GM18517 (cell line): ENCODE data around the gene C17orf50.

Experiments
- ATAC-seq: cut with Tn5 transposase; IDR thresholded peaks from one replicate; pipeline ENCODE4 v1.9.1; 2021; ENCODE audit warnings: mild to moderate bottlenecking, moderate library complexity; ENCODE audit not compliant: unreplicated experiment

Gene C17orf50

GRCh38 chr17:35780950-35781349 is 20.3 kb downstream of the C17orf50 start:
- ATAC-seq = no peak

GRCh38 chr17:35784895-35785294 is 24.2 kb downstream of the C17orf50 start:
- ATAC-seq = no peak

- no peak for ATAC-seq
Observed at GRCh38 chr17:35786941-35787432, 26.3 kb downstream of the C17orf50 start.

GRCh38 chr17:35788477-35789368 is 28.0 kb downstream of the C17orf50 start:
- ATAC-seq = no peak

- ATAC-seq = no peak
Observed at GRCh38 chr17:35790841-35791240, 30.2 kb downstream of the C17orf50 start.

- no peak for ATAC-seq
Observed at GRCh38 chr17:35791681-35792350, 31.1 kb downstream of the C17orf50 start.

GRCh38 chr17:35793257-35793656 is 32.6 kb downstream of the C17orf50 start:
- no peak for ATAC-seq

GRCh38 chr17:35795007-35795870 is 34.6 kb downstream of the C17orf50 start, which contains the start of gene MMP28:
TSS of gene MMP28 (minus strand) at chr17:35795641. CDS start at chr17:35795377, 264 bp downstream.
- no peak for ATAC-seq

- ATAC-seq = no peak
Observed at GRCh38 chr17:35795871-35796265, 35.2 kb downstream of the C17orf50 start.

GRCh38 chr17:35796942-35797341 is 36.3 kb downstream of the C17orf50 start:
- ATAC-seq = no peak

- ATAC-seq = no peak
Observed at GRCh38 chr17:35797370-35797769, 36.7 kb downstream of the C17orf50 start.

GRCh38 chr17:35797918-35798317 is 37.2 kb downstream of the C17orf50 start:
- ATAC-seq = no peak

GRCh38 chr17:35799942-35800341 is 39.3 kb downstream of the C17orf50 start:
- ATAC-seq = no peak

- no peak for ATAC-seq
Observed at GRCh38 chr17:35801583-35802224, 41.0 kb downstream of the C17orf50 start.

GRCh38 chr17:35804658-35805192 is 44.0 kb downstream of the C17orf50 start:
- ATAC-seq = no peak

GRCh38 chr17:35807371-35808144 is 46.9 kb downstream of the C17orf50 start:
- no peak for ATAC-seq

- ATAC-seq = no peak
Observed at GRCh38 chr17:35808240-35808961, 47.7 kb downstream of the C17orf50 start.

- ATAC-seq = peak; percentile 89
Observed at GRCh38 chr17:35808962-35809854, 48.5 kb downstream of the C17orf50 start, which contains the start of gene TAF15. TSS of gene TAF15 (plus strand) at chr17:35809484. CDS start at chr17:35809570, 86 bp downstream.
